CD14-positive monocyte (primary cell): ENCODE results near the gene MACO1. TPM values are rescaled to one million over a fixed set of nuclear protein-coding genes. Genes with fewer than 3 reads are reported as not detected.

Source experiments
- DNase-seq, 3 donors: peaks; one replicate each; pipeline ENCODE4 v3.0.0-alpha.2; 2011 to 2022
- H2AFZ ChIP-seq: 2 replicates; pipeline ENCODE4 v1.6.0; 2012; ENCODE audit warnings: mild to moderate bottlenecking, low read depth, low read length, inconsistent platforms; ENCODE audit not compliant: insufficient read depth, poor library complexity, severe bottlenecking
- H3K27ac ChIP-seq, 2 donors: 1 replicate in 1 of 2; 2 replicates in 1 of 2; pipeline ENCODE4 v1.5.1; 2012 to 2013; ENCODE audit warnings: low read length in 2 of 2, control low read depth in 1 of 2, inconsistent platforms in 1 of 2, low read depth in 1 of 2, mild to moderate bottlenecking in 1 of 2
- H3K27me3 ChIP-seq, 2 donors: one replicate each; pipeline versions ENCODE4 v1.6.0 to v1.6.1; 2011 to 2013; ENCODE audit warnings: low read length in 2 of 2; ENCODE audit not compliant: control insufficient read depth in 2 of 2, insufficient read depth in 2 of 2
- H3K36me3 ChIP-seq, 2 donors: replicated peaks in 1 of 2; 1 replicate in 1 of 2; 2 replicates in 1 of 2; pipeline versions ENCODE4 v1.5.1 to v1.6.1; 2012 to 2013; ENCODE audit warnings: low read length in 2 of 2, control low read depth in 1 of 2, inconsistent platforms in 1 of 2, mild to moderate bottlenecking in 1 of 2; ENCODE audit not compliant: insufficient read depth in 2 of 2, control insufficient read depth in 1 of 2
- H3K4me1 ChIP-seq, 2 donors: 1 replicate in 1 of 2; 2 replicates in 1 of 2; pipeline versions ENCODE4 v1.5.1 to v1.6.1; 2012 to 2013; ENCODE audit warnings: low read length in 2 of 2, control low read depth in 1 of 2, inconsistent platforms in 1 of 2, mild to moderate bottlenecking in 1 of 2, moderate library complexity in 1 of 2; ENCODE audit not compliant: insufficient read depth in 2 of 2, control insufficient read depth in 1 of 2
- H3K4me2 ChIP-seq: replicated peaks from 2 replicates; pipeline ENCODE3; 2012; ENCODE audit warnings: low read length, moderate library complexity, mild to moderate bottlenecking; ENCODE audit not compliant: poor library complexity, severe bottlenecking; ENCODE audit errors: extremely low read depth
- H3K4me3 ChIP-seq, 3 experiments: fragments of 200-600 bp in 1 of 3; sonication (generic) in 1 of 3; replicated peaks in 1 of 3; 1 replicate in 2 of 3; 2 replicates in 1 of 3; pipeline ENCODE4 v1.5.1; 2011 to 2013; ENCODE audit warnings: low read length in 3 of 3, mild to moderate bottlenecking in 3 of 3, control low read depth in 2 of 3, low read depth in 2 of 3, inconsistent platforms in 1 of 3, moderate library complexity in 1 of 3
- H3K79me2 ChIP-seq: 2 replicates; pipeline ENCODE4 v1.6.0; 2012; ENCODE audit warnings: mild to moderate bottlenecking, control low read depth, inconsistent platforms, low read length, moderate library complexity; ENCODE audit not compliant: insufficient read depth
- H3K9ac ChIP-seq: 2 replicates; pipeline ENCODE4 v1.6.0; 2017; ENCODE audit warnings: low read length, mild to moderate bottlenecking; ENCODE audit not compliant: insufficient read depth, poor library complexity, severe bottlenecking
- H3K9me3 ChIP-seq, 2 donors: replicated peaks in 1 of 2; 1 replicate in 1 of 2; 2 replicates in 1 of 2; pipeline versions ENCODE4 v1.5.1 to v1.6.1; 2012 to 2013; ENCODE audit warnings: low read length in 2 of 2, control low read depth in 1 of 2; ENCODE audit not compliant: control insufficient read depth in 1 of 2, insufficient read depth in 1 of 2
- H4K20me1 ChIP-seq: 2 replicates; pipeline ENCODE4 v1.6.0; 2012; ENCODE audit warnings: mild to moderate bottlenecking, low read length, control low read depth, moderate library complexity; ENCODE audit not compliant: insufficient read depth
- H3K27ac Mint-ChIP-seq, 7 donors: one replicate each; pipeline ENCODE4 v1.8.0; 2020; ENCODE audit warnings: mild to moderate bottlenecking in 7 of 7, mixed read lengths in 7 of 7, moderate library complexity in 6 of 7, inconsistent platforms in 2 of 7
- H3K27me3 Mint-ChIP-seq, 3 donors: one replicate each; pipeline ENCODE4 v1.8.0; 2021 to 2022; ENCODE audit warnings: low read depth in 3 of 3, mild to moderate bottlenecking in 3 of 3, mixed read lengths in 3 of 3, moderate library complexity in 3 of 3, inconsistent platforms in 1 of 3
- H3K36me3 Mint-ChIP-seq, 2 donors: one replicate each; pipeline ENCODE4 v1.8.0; 2020; ENCODE audit warnings: mixed read lengths in 2 of 2, inconsistent platforms in 1 of 2, mild to moderate bottlenecking in 1 of 2
- H3K4me1 Mint-ChIP-seq: one replicate; pipeline ENCODE4 v1.8.0; 2020; ENCODE audit warnings: mild to moderate bottlenecking, mixed read lengths
- H3K4me3 Mint-ChIP-seq, 2 donors: one replicate each; pipeline ENCODE4 v1.8.0; 2020; ENCODE audit warnings: mild to moderate bottlenecking in 2 of 2, mixed read lengths in 2 of 2, moderate library complexity in 1 of 2
- H3K9me3 Mint-ChIP-seq, 7 donors: one replicate each; pipeline ENCODE4 v1.8.0; 2020 to 2022; ENCODE audit warnings: mixed read lengths in 7 of 7, mild to moderate bottlenecking in 6 of 7, moderate library complexity in 6 of 7, inconsistent platforms in 2 of 7
- WGBS: methylation state at CpG from one replicate; pipeline ENCODE4 v1.1.5; 2013; ENCODE audit warnings: missing lambda C conversion rate; ENCODE audit not compliant: insufficient coverage; 5-methylcytosine and 5-hydroxymethylcytosine counted together
- intact Hi-C, 2 donors: fragments of 100-400 bp; cut with micrococcal nuclease; formaldehyde crosslinking; loops; one replicate each; pipeline versions ENCODE4 v1.15.0 to v1.15.1; 2023
- polyA plus RNA-seq, 3 donors: library from polyadenylated mRNA; depleted of rRNA in 1 of 3; unstranded in 2 of 3; stranded (reverse) in 1 of 3; fragments of 300-500 nt in 2 of 3; fragments of >200 nt in 1 of 3; fragmentation: Illumina TruSeq in 2 of 3; gene quantifications; 1 replicate in 2 of 3; 2 replicates in 1 of 3; pipeline ENCODE4 v1.2.3, GENCODE V29; 2012 to 2021
- TF ChIP-seq, protein P1 (sequence below): fragments of 200-600 bp; IDR thresholded peaks from one replicate; pipeline ENCODE4 v1.8.0; 2022; ENCODE audit warnings: antibody characterized with exemption, mild to moderate bottlenecking

Gene MACO1
- polyA plus RNA-seq, 3 donors: 2.6 to 4.1 (median 3.9) TPM

DNA sequence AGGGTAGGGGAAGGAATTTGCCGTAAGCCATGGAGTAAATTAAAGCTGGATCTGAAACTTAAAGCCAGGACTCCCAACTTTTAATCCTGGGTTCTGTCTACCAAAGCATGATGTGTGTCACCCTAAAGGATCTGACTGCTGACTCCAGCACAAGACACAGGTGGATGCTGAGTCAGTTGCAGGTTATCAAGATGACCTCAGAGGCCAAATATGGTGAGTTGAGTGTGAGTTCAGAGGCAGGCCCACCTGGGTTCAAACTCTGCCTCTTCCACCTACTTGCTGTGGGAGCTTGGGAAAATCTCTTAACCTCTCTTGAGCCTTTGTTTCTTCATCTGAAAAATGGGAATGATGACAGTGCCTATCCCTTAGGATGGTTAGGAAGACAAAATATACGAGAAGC lies 96.1 kb downstream of the MACO1 start:
- intact Hi-C loops: loop anchor here in 1 of 2 donors (10.0 kb wide), 1 partner anchor 242 kb away; no protein-coding TSS in a partner anchor
- Mint-ChIP-seq H3K4me1 (no peaks in the 10 kb centered on the region), H3K27me3 (peaks cover 0 to 4% (median 2%) of the 10 kb centered on the region in 3 donors), H3K36me3 (no peaks in the 10 kb centered on the region), H3K9me3 (peaks cover 1 to 7% (median 3%) of the 10 kb centered on the region in 7 donors), H3K27ac (no peak overlapping the region), H3K4me3 (no peak overlapping the region)
- Histone ChIP-seq H2AFZ (no peak overlapping the region), H3K36me3 (no peaks in the 10 kb centered on the region), H3K27ac (no peak overlapping the region), H4K20me1 (no peaks in the 10 kb centered on the region), H3K79me2 (no peaks in the 10 kb centered on the region), H3K4me2 (no peak overlapping the region), H3K9me3 (peaks cover 0 to 4% of the 10 kb centered on the region in 2 donors), H3K4me3 (no peak overlapping the region), H3K27me3 (no peaks in the 10 kb centered on the region), H3K9ac (no peak overlapping the region), H3K4me1 (no peaks in the 10 kb centered on the region)
- TF ChIP-seq, protein P1, sequence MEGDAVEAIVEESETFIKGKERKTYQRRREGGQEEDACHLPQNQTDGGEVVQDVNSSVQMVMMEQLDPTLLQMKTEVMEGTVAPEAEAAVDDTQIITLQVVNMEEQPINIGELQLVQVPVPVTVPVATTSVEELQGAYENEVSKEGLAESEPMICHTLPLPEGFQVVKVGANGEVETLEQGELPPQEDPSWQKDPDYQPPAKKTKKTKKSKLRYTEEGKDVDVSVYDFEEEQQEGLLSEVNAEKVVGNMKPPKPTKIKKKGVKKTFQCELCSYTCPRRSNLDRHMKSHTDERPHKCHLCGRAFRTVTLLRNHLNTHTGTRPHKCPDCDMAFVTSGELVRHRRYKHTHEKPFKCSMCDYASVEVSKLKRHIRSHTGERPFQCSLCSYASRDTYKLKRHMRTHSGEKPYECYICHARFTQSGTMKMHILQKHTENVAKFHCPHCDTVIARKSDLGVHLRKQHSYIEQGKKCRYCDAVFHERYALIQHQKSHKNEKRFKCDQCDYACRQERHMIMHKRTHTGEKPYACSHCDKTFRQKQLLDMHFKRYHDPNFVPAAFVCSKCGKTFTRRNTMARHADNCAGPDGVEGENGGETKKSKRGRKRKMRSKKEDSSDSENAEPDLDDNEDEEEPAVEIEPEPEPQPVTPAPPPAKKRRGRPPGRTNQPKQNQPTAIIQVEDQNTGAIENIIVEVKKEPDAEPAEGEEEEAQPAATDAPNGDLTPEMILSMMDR: no peak
- DNase-seq: no peak
- 85% methylated on average over 2 of the region's 2 CpGs for WGBS

DNA sequence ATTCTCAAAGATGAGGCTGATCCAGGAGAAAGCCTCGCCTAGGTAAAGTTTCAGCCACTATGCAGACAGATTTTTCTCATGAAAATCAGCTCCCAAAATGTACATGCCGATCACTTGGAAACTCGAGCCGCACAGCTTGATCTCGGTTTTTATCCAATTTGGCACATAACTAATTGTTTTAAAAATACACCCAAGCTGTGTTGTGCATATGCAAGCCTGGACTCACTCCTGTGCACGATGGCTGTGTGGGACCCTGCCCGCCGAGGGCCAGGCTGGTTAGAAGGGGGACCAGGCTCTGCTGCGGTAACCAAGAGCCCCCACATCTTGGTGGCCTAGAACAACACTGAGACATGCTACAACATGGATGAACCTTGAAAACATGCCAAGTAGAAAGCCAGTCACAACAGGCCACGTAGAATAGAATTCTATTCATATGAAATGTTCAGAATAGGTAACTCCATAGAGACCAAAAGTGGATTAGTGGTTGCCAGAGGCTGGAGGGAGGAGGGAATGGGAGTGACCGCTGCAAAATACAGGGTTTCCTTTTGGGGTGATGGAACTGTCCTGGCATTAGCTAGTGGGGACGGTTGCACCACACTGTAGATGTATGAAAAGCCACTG lies 96.6 kb downstream of the MACO1 start:
- TF ChIP-seq, protein P1: no peak
- Histone ChIP-seq H3K4me1 (no peaks in the 10 kb centered on the region), H3K9ac (no peak overlapping the region), H4K20me1 (no peaks in the 10 kb centered on the region), H3K9me3 (peaks cover 0 to 4% of the 10 kb centered on the region in 2 donors), H2AFZ (no peak overlapping the region), H3K36me3 (no peaks in the 10 kb centered on the region), H3K4me2 (no peak overlapping the region), H3K27ac (no peak overlapping the region), H3K4me3 (no peak overlapping the region), H3K79me2 (no peaks in the 10 kb centered on the region), H3K27me3 (no peaks in the 10 kb centered on the region)
- Mint-ChIP-seq H3K4me3 (no peak overlapping the region), H3K4me1 (no peaks in the 10 kb centered on the region), H3K9me3 (peaks cover 1 to 7% (median 3%) of the 10 kb centered on the region in 7 donors), H3K27ac (no peak overlapping the region), H3K36me3 (no peaks in the 10 kb centered on the region), H3K27me3 (peaks cover 0 to 4% (median 2%) of the 10 kb centered on the region in 3 donors)
- WGBS: 95% methylated on average over 9 of the region's 12 CpGs
- DNase-seq: no peak
- intact Hi-C loops: loop anchor here in 1 of 2 donors (10.0 kb wide), 1 partner anchor 243 kb away; no protein-coding TSS in a partner anchor
